AG10803 (cell line): Measurements from ENCODE around the gene CLSTN2.

Experiments used
- DNase-seq: peaks from one replicate; pipeline ENCODE4 v3.0.0; 2010; ENCODE audit warnings: low read depth
- H3K4me3 ChIP-seq: 2 replicates; pipeline ENCODE4 v1.5.1; 2011; ENCODE audit warnings: mild to moderate bottlenecking, low read length, control low read depth
- CTCF ChIP-seq: conservative IDR thresholded peaks from 2 replicates; pipeline ENCODE4 v1.5.1; 2011; ENCODE audit warnings: mild to moderate bottlenecking, low read length, control low read depth, inconsistent platforms

Gene CLSTN2

GRCh38 chr3:140292684-140293083 is 357.7 kb downstream of the CLSTN2 start:
- DNase-seq = peak; percentile 92
- no peak overlapping the region for H3K4me3 ChIP-seq

DNA sequence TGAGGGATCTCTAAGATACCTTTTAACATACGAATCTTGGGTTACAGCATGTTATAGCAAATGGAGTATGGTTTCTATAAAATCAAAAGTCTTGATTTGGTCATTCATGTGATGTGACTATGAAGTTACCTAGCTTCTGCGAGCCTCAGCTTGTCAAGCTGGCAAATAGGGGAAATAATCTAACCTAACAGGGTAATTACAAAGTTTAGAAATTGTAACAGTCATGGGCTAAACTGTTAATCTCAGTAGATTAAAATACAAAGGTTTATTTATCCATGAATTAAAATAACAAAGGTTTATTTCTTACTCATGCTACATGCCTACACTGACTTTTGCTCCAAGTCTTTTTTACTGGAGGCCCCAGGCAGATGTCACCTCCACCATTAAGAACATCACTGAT is 359.1 kb downstream of the CLSTN2 start:
- no peak for DNase-seq
- no peak overlapping the region for H3K4me3 ChIP-seq
- TF ChIP-seq CTCF = no peak

More at GRCh38 chr3:140292684-140293083, 357.7 kb downstream of the CLSTN2 start:
- no peak for TF ChIP-seq CTCF

DNA sequence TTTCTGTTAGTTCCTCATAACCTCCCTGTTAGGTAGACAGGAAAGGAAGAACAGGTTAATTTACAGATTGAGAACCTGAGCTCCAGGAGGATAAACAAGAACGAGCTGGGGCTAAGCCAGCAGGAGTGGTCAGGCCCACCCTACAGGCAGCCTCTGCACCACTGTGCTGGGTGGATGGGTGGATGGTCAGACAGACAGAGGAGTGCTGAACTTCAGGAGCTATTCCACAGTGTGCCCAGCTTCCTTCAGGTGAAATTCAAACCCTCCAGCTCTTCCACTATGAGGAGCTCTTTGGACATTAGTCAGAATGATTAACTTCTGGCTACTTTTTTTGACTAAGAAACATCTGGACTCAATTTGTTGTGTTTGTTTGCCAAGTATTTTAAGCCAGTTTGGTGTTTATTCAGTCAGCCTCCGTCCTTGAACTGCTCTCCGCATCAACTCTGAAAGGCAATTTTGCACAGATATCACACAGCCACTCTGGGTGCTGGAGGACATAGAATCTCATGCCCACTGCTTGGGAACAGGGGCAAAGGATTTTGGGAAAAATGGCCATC is 361.9 kb downstream of the CLSTN2 start:
- H3K4me3 ChIP-seq = no peak overlapping the region
- peak; percentile 71 for DNase-seq
- TF ChIP-seq CTCF = peak; percentile 17

- TF ChIP-seq CTCF = no peak
- DNase-seq = no peak
- no peak overlapping the region for H3K4me3 ChIP-seq
Measured at GRCh38 chr3:140298043-140298442, 363.1 kb downstream of the CLSTN2 start.

DNA sequence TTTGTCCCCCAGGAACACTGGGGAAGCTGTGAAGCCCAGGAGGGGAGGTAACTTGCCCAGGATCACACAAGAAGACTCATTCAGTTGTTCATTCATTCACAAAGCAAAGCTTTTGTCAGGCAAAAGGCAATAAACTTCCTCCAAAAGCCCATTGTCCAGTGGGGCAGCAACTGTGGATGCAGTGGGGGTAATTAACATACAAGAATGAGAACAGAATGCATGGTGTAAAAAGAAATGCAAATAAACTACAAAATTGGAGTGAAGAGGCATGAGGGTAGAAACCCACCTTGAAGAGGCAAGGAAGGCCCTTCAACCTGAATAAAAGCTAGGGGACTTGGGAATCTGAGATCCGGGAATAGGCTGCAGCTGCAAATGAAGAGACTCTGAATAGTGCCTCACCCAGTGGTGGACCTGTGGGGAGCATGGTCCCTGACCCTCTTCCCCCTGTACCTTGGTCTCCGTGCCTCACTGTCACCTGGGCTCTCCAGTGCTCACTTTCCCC is 363.6 kb downstream of the CLSTN2 start:
- no peak for DNase-seq
- no peak overlapping the region for H3K4me3 ChIP-seq
- no peak for TF ChIP-seq CTCF

DNA sequence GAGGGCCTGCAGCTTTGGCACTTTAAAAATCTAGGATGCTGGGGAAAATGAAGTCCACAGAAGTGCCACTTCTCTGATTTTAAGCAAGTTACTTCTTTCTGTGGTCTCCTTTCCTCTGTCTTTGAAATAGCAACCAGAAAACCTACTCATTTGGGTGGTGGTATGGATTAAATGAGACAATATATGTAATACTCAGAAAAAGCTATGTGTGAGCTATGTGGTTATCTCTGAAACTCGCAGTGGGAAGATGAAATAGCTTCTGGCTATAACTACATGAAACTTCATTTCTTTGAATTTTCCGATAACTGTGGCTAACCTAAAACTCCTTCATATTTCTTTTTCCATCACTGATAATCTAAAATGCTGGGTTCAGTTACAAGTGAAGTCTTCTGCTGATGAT is 368.9 kb downstream of the CLSTN2 start:
- H3K4me3 ChIP-seq = no peak overlapping the region
- DNase-seq = no peak
- no peak for TF ChIP-seq CTCF

DNA sequence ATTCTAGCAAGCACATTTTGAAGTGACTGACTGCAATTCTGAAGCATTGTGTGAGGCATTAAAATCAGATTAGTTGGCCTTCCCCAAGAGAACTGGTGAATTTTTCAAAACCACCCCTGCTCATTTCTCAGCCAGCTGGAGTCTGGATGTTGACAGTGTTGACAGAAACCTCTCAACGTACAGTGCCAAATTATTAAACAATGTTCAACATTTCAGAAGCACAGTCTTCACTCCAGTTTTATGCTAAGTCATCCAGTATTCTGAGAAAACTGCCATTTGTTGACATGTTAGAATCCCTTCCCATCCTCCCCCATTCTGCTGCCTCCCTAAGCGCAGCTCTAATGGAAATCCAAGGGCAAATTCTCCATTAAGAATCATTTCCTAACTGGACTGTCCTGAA is 373.6 kb downstream of the CLSTN2 start:
- no peak overlapping the region for H3K4me3 ChIP-seq
- DNase-seq = no peak
- TF ChIP-seq CTCF = no peak
